GM18858 (cell line): ENCODE measurements around the gene KCNMB2.
A peak's percentile ranks its signal among the peaks of the same experiment; 100 is the strongest.
"Not testable (repeated sequence)": the region's sequence is repeated elsewhere in the genome, so short reads cannot be mapped to it uniquely, and the experiment has no call there.

Experiments used
- ATAC-seq: cut with Tn5 transposase; IDR thresholded peaks from one replicate; pipeline ENCODE4 v1.9.1; 2021; ENCODE audit not compliant: unreplicated experiment

KCNMB2 gene

DNA sequence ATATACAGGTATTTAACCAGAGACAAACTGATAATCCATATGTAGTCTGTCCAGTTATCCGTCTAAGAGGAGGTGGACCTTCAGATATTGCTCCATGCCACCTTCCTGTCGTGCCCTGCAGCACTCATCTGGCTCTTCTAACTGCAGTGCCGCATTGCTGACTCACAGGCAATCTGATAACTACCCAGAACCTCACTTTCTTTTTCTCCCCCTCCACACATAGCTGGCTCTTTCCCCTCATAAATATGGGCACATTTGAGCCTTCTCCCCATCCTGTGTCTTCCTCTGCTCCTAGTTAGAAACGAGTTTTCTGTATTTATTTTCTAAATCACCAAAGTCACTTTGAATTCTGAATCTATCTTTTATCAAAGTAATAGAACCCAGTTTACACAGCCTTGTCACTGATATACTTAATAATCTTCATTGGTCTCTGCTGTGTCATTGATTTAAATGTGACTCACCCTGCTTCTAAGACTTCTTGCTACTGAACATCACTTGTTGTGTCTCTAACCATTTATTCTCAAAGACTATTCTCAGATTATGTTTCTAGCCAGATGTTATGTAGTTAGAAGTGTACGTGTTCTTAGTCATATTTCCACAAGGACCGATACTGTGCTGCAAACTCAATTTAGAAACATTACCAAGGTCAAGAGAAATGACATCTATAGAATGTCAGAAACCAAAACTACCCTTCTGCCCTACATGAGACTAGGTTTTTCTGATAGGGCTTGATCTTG is 17.4 kb upstream of the KCNMB2 start:
- ATAC-seq: peak; percentile 85

DNA sequence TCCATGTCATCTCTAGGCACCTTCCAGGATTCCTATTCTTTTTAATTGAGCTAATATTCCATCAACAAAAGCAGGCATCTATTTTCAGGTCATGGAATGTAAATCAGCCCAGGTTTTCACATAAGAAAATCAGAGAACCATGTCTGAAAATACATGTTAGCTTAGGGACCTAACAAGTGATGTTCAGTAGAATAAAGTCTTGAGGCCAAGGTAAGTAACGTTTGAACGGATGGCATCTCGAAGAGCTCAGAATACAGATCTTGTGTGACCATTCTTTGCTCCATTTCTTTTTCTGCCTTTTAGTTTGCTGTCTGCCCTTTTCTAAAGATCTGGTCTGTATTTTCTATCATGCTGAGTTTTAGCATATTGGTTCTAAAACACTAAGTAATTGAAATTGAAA is 16.5 kb upstream of the KCNMB2 start:
- ATAC-seq: no peak

DNA sequence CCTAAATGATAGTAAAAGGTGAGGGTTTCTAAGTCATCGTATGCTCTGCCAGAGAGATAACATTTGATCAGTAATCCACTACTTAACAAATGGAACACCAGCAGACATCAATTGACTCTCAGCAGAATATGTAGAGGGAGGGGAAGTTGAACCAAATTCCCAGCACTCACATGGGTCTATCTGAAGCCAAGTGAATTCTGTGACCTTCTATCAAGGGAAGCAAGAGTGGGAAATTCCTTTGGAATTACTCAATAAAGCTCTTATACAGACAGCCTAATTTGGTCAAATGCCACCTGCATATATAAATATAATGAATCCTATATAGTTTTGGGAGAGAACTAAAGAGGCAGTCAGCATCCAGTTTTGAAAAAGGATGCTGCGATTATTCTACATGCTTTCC is 15.8 kb upstream of the KCNMB2 start:
- ATAC-seq: no peak

DNA sequence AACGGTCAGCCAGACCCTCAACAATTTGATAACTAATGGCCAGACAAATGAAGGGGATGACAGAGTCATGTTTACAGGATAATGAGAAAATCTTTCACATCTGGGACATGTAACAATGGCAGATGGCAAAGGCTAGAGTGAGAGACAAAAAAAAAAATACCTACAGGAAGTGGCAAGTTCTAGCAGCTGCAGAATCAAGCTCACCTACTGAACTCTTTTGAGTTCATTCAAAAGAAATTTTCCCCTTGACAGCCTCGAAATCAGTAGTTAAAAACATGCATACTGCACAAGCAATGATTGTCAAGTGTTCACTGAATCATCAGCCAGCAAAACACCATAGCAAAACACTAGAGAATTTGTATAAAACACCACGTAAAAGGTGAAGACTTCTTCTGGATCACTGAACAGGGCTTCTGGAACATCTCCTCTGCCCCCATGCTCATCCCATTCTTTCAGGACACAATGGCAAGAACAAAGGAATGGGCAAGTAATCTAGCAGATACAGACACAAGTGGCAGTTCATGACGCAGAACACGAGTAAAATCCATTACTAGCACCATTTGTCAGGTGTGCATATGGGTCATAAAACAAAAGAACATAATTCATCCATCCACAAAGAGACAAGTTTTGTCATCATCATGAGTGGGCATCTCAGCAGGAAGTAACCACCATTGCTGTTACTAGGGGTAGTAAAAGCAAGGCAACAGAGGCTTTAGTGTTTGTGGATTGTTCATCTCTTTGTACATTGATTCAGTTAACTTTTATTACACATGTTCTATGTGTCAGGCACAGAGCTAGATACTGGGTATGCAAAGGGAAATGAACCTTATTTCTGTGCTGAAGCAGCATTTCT is 13.8 kb upstream of the KCNMB2 start:
- ATAC-seq: no peak

DNA sequence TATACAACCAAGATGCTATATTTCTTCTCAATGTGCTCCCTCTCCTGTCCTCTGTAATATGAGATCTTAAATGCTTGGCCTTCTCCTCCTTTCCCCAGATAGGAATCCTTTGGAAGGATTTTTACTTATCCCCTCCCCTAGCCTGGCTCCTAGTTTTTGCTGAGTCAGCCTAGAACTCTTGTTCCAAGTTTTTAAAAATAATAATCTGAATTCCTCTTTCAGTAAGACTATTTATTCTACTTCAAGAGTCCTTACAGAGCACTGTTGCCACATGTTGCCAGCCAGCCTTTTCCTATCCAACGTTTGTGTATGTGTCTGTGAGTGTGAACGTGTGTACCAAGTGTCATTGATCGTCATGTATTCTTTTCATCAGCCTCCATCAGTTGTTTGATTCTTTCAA is 11.0 kb upstream of the KCNMB2 start:
- no peak for ATAC-seq

DNA sequence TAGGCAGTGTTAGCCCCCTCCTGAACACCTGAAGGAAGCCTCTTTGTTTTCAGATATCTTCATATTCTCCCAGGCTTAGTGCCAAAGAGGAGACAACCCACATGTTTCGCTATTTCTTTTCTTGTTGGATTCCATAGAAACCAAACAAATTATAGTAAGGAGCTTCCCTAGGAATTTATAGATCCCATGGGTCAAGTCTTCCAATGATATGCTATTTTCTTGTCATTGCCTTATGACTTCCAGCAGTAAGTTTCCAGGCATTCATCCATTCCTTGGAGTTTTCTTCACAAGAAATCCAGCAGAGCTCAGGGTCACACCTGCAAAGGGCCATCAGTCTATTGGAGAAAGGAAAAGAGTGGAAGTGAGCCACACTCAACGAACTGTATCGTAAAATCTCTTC is 9.9 kb upstream of the KCNMB2 start:
- no peak for ATAC-seq

DNA sequence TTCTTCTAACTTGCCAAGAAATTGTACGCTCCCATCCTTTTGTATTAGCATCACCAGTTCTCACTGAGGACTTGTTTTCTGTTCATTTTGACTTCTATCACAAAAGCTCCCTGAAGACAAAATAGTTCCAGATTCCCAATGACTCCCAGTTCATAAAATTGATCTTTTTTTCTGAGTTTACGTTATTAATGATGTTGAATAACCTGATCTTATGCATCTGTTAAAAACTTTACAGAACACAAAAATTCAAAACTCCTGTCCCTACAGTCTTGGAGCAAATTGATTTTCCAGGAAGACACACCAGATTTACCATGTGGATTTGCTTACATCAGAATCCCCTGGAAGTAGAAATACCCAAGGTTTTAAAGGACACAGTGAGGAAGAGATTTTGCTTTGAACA is 8.3 kb upstream of the KCNMB2 start:
- no peak for ATAC-seq

DNA sequence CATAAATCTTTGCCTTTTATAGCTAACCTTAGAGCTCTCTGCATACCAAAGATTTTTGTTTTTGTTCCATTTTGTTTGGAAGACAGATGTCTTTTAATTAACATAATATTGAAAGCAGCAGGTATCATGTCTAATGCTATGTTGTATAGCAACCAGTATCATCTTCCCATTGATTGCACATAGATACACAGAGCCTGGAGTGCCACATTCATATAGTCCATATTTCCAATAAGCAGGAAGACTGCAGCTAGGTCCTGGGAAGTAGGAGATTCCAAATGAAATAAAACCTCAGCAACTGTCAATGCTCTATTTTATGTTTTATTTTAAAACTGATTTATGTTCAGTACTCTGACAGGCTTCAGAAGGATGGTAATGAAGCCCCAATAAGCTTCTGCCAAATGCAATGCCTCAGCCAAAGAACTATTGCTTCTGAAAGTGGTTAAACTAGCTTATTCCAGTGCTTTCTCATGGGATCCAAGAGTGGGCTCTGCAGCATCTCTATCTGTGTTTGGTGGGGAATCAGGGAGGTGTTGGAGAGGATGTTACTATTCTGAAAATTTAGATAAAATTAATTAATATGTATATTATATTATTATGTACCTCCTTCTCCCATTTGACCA is 6.5 kb upstream of the KCNMB2 start:
- ATAC-seq: no peak

DNA sequence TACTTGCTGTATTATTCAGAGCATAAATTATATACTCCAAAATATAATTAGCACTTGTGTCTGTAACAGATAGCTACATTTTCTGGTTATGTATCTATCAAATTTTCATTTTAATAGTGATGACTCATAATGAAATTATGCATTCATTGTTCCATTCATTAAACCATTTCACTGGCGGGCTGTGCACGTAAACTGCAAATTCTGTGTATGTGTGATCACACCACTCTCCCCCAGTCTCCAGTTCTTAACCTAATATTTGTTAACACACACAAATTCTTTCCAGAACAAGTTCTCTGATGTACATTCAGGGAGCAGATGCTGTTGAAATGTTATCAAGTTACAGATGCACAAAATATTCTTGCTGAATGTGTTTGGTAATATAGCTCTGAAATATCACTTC is 3.8 kb upstream of the KCNMB2 start:
- no peak for ATAC-seq

DNA sequence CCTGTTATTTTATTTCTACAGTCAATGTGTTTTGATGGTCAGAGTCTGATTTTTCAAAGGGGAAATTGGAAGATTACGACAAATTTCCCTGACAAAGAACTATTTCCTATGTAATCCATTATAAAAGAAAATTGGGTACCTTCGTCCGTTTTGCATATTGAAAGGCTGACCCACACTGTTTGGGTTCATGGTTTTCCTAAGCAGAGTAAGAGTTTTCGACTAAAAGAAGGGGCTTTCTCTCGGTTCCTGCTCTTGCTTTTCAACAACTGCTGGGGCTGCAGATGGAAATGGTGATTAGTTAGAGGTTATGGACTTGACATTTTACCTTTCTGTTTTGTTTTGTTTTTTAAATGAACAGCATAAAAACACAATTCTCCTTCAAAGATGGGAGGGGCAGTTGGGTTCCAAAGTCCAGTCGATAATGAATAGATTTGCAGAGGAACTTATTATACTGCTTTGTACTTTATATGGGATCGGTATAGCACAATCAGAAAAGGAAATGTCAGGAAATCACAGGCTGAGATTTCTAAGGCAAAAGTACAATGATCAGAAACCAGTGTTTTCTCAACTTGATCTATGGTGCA is 978 bp downstream of the KCNMB2 start:
- ATAC-seq: no peak

DNA sequence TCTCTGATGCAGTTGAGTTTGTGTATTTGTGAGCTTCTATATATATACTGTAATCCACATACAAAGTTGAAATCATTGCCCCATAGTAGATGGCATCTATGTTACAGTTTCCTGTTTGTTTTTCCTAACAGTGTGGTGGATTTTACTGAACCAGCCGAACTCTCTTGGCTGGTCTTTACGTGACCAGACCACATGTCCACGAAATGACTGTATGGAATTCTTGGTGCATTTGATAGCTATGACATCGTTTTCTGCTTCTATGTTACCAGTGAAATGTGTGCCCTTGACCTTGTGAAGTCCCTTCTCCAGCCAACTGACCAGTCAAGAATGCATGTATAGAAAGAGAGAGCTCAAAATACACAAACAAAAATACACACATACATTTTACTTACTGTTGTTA is 1.8 kb downstream of the KCNMB2 start:
- ATAC-seq: no peak

DNA sequence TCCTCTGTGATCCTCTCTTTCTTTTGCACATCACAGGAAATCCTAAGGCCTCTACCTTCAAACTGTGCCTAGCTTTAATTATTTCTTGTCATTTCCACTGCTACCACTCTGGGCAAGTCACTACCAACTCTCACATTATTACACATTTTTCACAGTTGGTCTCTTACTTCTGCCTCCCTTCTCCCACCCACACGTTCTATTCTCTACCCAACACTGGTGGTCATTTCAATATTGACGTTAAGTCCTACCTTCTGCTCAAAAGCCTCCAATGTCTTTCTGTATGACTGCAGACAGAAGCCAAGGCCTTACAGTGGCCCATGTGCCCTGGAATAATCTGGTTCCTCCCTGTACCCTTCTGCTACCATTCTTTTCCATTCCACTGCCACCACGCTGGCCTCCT is 3.9 kb downstream of the KCNMB2 start:
- no peak for ATAC-seq

DNA sequence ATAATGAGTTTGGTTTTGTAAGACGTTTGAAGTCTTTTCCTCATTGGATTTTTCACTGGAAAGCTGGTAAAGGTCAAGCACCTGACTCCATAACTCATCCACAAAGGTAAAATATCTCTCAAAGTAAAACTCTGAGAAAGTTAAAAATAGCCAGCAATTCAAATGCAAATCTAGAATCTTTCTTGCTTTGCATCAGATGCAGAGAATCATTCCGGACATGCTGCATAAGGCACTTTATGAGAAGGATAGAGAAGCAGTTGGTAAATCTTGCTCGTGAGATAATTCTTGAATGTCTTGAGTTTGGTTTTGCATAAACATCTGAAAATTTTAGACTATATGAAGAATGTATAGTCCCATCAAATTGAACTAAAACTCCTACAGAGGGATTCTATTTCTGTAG is 9.1 kb downstream of the KCNMB2 start:
- ATAC-seq: no peak

DNA sequence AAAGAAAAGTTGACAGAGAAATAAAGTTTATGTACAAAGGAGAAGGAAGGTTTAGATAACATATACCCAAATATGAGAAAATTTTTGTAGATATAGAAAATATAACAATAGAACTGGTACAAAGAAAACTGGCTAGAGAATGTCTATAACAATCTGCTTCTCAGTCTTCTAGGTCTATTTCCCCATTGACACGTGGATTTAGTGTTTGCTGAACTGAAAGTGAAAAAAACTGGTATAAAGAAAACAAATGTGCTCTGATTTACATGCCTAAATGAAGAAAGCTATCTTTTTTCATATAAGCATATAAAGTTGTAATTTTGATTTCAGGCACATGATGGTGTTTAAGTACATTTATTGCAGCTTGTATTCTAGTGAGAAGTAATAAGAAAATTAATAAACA is 9.8 kb downstream of the KCNMB2 start:
- peak; percentile 59 for ATAC-seq

DNA sequence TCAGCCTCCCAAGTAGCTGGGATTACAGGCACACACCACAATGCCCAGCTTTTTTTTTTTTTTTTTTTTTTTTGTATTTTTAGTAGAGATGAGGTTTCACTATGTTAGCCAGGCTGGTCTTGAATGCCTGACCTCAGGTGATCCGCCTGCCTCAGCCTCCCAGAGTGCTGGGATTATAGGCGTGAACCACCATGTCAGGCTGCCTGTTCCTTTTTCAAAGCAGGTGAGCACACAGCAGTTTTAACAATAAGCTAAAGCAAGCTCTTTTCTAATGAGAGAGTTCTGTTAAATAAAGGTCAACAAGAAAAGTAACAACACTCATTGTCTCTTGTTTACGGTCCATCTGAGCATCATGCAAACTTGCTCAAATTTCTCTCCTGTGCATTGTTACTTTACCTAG is 13.2 kb downstream of the KCNMB2 start:
- ATAC-seq: not testable (repeated sequence)

DNA sequence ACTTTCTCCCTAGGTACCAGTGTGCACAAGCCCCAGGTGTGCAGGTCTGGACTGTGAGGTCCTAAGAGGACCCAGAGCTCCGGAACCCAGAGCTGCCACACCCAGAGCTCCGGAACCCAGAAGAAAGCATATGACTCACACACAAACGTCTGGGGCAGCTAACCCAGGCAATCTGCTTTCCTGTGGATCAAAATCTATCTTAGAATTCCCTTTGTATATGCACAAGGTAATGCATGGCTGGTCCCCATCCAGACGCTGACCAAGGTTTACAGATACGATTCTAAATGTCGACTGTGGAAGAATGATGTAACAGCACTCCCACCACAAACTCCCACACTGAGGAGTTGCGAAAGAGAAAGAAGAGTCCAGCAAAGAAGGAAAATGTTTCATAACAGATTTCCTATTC is 15.7 kb downstream of the KCNMB2 start:
- ATAC-seq: no peak

DNA sequence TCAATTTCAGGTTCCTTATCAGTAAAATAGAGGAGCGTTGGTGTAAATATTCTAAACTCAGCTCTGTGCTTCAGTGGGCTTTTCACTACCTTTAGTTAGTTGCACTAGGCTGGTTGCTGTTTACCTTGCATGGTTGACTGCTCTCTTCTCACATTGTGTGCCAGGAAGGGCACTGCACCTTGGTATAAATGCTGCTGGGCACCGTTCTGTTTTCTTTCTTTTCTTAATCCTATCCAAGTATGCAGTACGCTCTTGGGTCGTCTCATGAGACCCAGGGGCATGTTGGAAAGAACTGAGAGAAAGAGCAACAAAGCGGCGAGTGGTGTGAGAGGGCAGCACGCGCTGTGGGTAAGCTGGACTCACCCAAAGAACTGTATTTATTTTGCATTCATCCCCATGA is 22.4 kb downstream of the KCNMB2 start:
- peak; percentile 59 for ATAC-seq

DNA sequence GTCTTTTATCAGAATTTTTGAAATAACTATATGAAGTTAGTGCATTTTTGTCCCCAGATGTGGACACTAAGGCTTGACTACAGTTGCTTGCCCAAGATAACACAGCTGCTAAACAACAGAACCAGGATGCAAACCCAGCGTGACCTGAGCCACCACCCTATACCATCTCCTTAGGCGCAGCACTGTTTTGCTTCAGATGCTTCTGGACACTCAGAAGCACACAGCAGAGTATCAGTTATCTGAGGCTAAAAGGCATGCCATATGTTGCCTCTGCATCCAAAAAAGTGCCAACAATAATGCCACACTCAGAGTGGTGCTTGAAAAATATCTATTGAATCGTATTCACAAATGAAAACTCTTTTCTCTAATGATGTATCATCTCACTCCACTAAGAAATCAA is 24.5 kb downstream of the KCNMB2 start:
- ATAC-seq: no peak

DNA sequence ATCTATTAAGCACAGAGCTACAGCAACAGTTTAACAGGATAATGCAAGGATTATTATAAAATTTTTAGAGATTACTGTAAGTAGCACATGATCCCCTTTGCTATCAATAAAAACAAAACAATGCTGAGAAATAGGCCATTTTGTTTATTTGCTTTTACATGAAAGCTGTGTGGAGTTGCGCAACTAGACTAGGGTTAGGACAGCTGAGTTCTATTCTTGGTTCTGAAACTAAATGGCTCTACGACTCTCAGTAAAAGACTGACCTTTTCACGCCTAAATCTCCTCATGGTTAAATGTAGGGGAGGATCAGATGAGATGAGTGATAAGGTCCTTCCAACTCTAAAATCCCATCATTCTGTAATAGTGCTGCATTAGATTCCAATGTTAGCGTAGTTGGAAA is 25.0 kb downstream of the KCNMB2 start:
- ATAC-seq: no peak

DNA sequence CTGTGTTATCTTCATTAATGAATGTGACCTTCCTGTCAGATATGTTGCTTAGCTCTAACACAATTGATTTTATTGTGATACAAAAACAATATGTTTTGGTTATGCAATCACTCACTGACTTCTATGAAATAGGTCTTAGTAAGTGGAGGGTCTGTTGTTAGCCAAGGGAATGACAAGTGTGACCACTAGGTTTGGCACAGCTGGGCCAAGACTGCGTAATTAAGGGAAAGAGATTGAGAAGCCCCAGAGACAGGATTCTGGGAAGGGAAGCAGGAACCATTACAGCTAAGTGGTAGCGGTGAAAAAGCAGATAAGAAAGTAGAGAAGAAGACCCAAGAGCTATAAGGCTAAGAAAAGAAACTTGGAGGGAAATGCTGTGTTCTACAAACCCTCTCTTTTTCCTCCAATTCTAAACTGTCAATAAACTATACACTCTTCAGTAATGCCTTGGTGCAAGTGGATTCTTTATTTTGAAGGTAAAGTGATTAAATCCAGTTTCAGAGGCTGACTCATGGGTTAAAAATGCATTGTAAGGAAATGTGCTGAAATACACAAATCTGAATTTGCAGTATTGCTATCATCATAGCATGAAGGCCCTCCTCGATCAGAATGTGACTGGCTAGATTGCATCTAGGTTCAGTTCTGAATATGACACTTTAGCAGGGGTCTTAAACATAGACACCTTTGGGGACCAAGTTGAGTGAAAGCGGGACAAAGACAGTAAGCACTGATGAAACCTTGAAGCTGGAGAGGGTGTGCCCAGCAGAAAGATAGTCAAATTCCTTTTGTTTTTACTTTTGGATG is 26.1 kb downstream of the KCNMB2 start:
- no peak for ATAC-seq

DNA sequence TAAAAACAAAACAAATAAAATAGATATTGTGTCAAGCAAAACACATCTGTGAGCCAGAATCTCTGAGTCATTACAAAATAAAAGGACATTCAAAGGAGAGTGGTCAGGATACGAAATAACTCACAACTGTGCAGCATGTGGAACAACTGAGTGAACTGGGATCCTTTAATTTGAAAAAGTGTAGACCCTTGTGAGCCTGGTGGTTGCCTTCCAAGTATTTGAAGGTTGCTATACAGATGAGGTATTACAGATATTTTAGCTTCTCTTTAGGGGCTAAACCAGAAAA is 26.7 kb downstream of the KCNMB2 start:
- ATAC-seq: no peak
